Right ventricle myocardium inferior (tissue), 1 donor: ENCODE results near the gene PLEKHA7. TPM values are rescaled to one million over a fixed set of nuclear protein-coding genes. Genes with fewer than 3 reads are reported as not detected.

Experiments used
- ATAC-seq: fragments of 200-7000 bp; cut with Tn5 transposase; one replicate; pipeline ENCODE4 v1.9.1; 2020; ENCODE audit warnings: mild to moderate bottlenecking, moderate library complexity
- DNase-seq: peaks from one replicate; pipeline ENCODE4 v3.0.0; 2021; ENCODE audit errors: missing footprints
- intact Hi-C: fragments of 100-400 bp; cut with DNase I; formaldehyde crosslinking; loops from one replicate; pipeline ENCODE4 v1.11.0; 2022
- total RNA-seq: library from RNA; stranded (reverse); fragmentation: NEBNext Ultra II Directional; extraction: Animal tissue kit (Norgen Biotek cat#: 25700); gene quantifications from one replicate; pipeline ENCODE4 v1.2.1, GENCODE V29; 2021
- donor health status: DM: no; HTN: yes; CAD: no; lungs with severe emphysema.

Gene PLEKHA7
- total RNA-seq, 1 donor from 2014 or later, result 18.3 TPM

DNA sequence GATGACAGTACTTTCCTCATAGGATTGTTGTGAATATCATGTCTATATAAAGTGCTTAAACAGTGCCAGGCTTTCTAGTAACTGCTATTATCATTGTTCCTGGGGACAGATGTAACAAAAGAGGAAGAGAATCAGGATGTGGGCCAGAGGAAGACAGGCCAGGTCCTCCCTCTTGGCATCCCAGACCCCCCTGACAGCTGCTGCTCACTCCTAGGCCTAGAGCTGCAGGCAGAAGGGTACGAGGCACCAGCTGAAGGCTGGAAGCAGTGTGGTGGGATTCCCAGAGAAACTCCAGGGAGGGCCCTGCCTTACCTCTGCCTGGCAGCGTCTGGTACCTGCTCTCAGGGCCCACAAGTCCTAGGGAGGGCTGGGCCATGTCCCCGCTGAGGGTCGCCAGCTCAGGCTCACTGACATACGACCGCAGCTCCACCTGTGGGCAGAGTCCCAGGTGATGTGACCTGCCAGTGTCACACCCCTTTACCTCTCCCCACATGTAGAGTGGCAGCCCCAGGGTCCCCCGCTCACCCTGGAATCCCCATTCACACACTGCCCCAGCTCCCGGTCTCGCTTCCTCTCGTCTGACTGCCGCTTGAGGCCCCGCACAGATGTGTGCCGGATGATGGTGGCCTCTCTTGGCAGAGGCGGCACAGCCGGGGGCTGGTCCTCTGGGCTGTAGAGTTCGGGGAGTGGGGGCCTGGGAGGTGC, 223.6 kb downstream of the PLEKHA7 start:
- intact Hi-C loops, result no loop called here
- no peak for DNase-seq
- ATAC-seq, result no peak

- DNase-seq (no peak), ATAC-seq (no peak)
- intact Hi-C loops, result loop anchor here (2.0 to 5.0 kb wide), 3 partner anchors 32 to 147 kb away; no protein-coding TSS in a partner anchor
Observed at GRCh38 chr11:16789560-16790485, 224.4 kb downstream of the PLEKHA7 start.

DNA sequence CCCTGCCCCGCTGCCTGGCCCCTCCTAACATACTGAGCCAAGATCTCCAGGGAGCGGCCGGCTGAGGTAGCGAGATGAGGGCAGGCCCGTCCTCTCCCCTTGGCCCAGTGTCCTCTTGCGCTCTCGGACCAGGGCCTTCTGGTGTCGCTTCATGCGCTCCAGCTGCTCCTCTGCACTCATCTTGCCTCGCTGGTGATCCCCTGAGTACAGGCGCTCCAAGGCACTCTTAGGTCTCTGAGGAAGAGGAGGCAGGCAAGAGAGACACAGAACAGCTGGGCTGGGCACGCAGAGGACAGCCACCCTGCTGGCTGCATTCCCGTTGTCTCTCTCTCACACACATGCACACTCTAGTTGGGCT, 225.2 kb downstream of the PLEKHA7 start:
- DNase-seq (no peak), ATAC-seq (no peak)
- intact Hi-C loops, result loop anchor here (2.0 to 5.0 kb wide), 3 partner anchors 33 to 148 kb away; no protein-coding TSS in a partner anchor

- DNase-seq (peak; percentile 89), ATAC-seq (peak; percentile 56)
- intact Hi-C loops, result loop anchor here (2.0 to 5.0 kb wide), 3 partner anchors 34 to 149 kb away; no protein-coding TSS in a partner anchor
Observed at GRCh38 chr11:16788141-16789062, 225.8 kb downstream of the PLEKHA7 start.

- no peak for ATAC-seq
- DNase-seq, result no peak
- intact Hi-C loops, result loop anchor here (5.0 kb wide), 2 partner anchors 35 to 150 kb away; no protein-coding TSS in a partner anchor
Observed at GRCh38 chr11:16787035-16787742, 227.0 kb downstream of the PLEKHA7 start.

DNA sequence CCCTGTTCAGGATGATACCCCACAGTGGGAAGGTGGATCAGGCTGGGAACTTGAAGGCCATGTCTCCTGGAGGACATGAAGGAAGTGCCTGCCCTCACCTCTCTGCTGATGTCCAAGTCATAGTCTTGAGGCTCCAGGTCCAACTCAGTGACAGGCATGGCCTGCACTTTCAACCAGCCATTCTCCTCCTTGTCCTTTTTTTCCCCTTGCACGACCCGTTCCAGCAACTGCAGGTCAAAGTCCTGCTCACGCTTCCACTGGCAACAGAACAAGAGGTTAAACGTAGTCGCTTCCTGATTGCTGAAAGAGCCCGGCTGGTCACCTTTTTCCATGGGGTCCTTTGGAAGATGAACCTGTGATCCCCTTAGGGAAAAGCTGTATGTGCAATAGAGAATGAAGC, 228.1 kb downstream of the PLEKHA7 start:
- ATAC-seq (no peak), DNase-seq (no peak)
- intact Hi-C loops, result loop anchor here (5.0 kb wide), 2 partner anchors 36 to 151 kb away; no protein-coding TSS in a partner anchor

GRCh38 chr11:16785520-16786128, 228.6 kb downstream of the PLEKHA7 start:
- no peak for DNase-seq
- ATAC-seq, result peak; percentile 82
- intact Hi-C loops, result loop anchor here (2.0 to 5.0 kb wide), 3 partner anchors 37 to 277 kb away; no protein-coding TSS in a partner anchor

- intact Hi-C loops, result loop anchor here (2.0 to 5.0 kb wide), 3 partner anchors 38 to 278 kb away; no protein-coding TSS in a partner anchor
- DNase-seq, result no peak
- peak; percentile 43 for ATAC-seq
Observed at GRCh38 chr11:16784666-16785065, 229.5 kb downstream of the PLEKHA7 start.

DNA sequence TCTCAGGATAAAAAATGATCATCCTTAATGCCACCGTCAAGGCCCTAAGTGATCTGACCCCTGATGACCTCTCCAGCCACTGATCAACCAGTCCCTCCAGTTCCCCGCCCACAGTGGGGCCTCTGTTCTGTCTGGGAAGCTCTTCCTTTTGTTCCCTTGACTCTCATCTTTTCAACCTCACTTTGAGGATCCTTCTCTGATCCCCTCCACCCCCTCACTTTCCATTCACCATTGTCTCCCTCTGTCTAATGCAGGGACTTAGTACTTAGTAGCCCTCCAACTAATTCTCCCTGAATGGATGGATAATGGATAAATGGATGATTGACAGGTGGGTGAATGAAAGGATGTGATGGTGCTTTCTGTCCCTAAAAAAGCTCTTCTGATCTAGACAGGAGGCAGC, 230.1 kb downstream of the PLEKHA7 start:
- intact Hi-C loops, result loop anchor here (2.0 kb wide), 1 partner anchor 279 kb away; no protein-coding TSS in a partner anchor
- DNase-seq (no peak), ATAC-seq (no peak)

DNA sequence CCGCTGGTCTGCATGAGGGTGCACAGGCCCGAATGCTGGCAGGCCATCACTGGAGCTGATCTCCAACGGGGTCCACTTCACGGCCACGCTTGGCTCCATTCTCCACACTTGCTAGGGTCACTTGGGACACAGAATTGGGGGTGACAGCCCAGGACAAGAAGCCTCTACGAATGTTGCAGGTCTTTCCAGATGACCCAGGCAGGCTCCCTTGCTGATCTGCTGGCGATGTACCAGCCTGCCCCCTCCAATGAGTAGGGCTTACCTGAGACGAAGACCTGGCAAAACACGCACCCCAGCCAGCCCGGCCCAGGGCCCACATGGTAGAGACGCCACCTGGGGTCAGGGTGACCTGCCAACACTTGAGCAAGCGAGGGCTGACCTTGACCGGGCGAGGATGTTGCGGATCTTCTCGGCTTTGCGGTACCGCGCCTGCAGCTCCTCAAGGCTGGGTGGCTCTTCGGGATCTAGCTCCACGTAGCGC, 230.9 kb downstream of the PLEKHA7 start:
- ATAC-seq, result no peak
- DNase-seq, result no peak
- intact Hi-C loops, result no loop called here

DNA sequence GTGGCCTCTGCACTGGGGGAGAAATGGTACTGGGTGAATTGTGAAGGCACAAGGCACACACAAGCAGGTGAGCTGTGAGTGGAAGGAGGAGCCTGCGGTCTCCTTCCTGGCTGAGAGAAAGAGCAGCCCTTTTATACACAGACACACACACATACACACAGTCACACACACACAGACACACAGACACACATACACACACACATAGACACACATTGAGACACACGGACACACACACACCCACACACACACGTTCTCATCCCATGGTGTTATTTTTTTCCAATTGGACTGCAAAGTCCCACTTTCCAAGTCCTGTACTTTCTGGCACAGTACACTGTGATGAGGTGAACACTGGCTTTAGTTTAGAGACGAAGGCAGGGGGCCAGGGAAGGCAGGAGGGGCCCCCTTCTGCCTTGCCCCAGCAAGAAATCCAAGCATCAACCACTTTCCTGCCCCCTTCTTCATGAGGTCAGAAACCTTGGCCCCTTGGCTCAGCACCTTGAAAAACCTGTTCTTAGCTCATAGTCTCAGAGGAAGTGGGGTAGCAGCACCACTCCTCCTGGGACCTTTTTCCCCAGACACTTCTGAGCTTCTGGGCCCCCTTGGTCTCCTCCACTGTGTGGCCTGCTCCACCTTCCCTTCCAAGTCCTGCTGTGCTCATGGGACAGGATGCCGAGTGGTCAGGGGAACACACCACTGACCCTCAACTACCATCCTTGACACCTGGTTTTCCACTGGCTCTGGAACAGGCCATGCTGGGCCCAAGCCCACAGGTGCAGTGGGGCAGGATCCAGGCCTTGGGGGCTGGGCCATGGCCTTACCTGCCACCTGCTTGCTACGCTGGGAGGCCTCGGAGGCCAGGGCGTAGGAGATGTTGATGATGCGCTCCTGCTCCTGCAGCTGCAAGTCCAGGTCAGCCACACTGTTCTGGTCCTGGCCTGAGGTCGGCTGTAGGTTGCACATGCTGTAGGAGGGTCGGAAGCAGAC, 232.0 kb downstream of the PLEKHA7 start:
- DNase-seq (no peak), ATAC-seq (no peak)
- intact Hi-C loops, result no loop called here

DNA sequence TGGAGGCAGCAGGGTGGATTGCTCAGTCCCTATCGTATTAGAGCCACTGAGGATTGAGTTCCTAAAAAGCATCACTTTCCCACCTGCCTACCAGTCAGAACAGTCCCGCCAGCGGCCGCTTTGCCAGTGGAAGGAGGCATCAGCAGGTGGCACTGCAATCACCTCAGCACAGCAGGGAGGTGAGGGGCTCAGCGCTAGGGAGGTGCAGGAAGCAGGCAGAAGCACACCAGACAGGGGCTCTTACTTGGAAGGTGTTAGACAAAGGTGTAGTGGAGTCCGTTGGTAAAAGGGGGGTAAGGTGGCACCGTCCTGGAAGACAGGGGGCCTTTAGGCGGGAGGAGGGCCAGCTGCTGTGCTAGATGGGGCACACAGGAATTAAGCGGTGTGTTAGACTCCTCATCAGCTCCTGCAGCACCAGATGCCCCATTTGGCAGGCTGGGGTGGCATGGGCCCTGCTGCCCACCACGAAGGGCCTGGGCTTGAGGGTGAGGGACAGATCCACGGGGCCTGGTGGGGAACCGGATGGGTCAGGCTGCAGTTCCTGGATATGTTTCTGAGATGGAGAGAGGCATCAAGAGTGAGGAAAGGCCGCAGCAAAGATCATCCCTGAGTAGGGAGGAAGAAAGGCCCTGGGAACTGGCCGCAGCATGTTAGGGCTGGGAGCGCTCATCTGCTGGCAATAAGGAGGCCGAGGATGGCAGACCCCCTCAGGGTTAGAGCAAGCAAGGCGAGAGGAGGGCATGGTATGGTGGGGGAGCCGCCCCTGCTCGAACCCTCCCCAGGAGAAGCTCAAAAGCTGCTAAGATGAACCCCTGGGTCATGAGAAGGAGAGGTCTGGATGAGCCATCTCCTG, 233.3 kb downstream of the PLEKHA7 start:
- intact Hi-C loops, result no loop called here
- ATAC-seq (no peak), DNase-seq (no peak)

- intact Hi-C loops, result no loop called here
- DNase-seq (no peak), ATAC-seq (peak; percentile 20)
Observed at GRCh38 chr11:16780146-16780545, 234.1 kb downstream of the PLEKHA7 start.

DNA sequence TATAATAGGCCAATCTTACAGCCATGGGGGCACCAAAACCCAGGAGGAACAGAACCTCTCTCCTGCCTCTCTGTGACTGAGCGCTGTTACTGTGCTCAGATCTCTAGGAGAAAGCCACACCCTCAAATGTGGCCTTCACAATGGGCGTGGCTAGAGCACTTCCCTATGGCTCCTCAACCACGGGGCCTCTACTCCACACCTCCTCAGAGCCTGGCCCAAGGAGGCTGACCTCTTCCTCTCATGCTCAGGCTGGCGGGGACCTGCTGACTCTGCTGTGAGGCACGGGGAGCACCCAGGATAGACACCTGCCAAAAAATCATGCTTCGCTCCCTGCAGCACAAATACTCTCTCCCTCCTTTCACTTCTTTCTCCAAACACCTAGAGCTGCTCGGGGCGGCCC, 234.8 kb downstream of the PLEKHA7 start:
- intact Hi-C loops, result no loop called here
- no peak for DNase-seq
- peak; percentile 33 for ATAC-seq

DNA sequence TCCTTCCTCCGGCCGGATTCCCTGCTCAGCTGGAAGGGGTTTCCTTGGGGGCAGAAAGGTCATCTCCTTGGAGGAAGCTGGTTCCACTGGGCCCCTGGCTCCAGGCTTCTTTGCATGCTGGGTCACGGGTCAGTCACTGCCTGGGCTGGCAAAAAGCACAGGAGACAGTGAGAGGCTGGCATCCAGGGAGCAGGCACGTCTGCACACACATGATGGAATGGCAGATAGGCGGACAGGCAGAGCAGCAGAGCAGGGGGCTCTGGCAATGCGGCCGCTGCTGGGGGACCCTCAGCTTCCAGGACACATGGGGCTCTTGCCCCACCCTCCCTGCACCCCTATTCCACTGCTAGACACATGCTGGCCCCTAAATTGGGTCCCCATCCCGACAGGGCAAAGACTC, 235.3 kb downstream of the PLEKHA7 start:
- DNase-seq (no peak), ATAC-seq (no peak)
- intact Hi-C loops, result no loop called here
